B cell (primary cell): ENCODE measurements around the gene RSPO3. TPM values are rescaled to one million over a fixed set of nuclear protein-coding genes. Genes with fewer than 3 reads are reported as not detected.

Source experiments
- ATAC-seq: fragments of 200-7000 bp; cut with Tn5 transposase; one replicate; pipeline ENCODE4 v1.10.0; 2021; ENCODE audit warnings: low read depth, mild to moderate bottlenecking, moderate number of reproducible peaks, moderate library complexity
- CTCF ChIA-PET: fragments of 350-600 bp; sonication (Branson Sonifier 250); formaldehyde crosslinking; loops from one replicate; lab custom pipeline; 2021; ENCODE audit warnings: antibody characterized with exemption, inconsistent platforms; lab: Charles Lee
- POLR2A ChIA-PET: fragments of 350-600 bp; sonication (Branson Sonifier 250); formaldehyde crosslinking; loops from one replicate; lab custom pipeline; 2021; ENCODE audit warnings: antibody characterized with exemption; lab: Charles Lee
- DNase-seq: peaks from one replicate; pipeline ENCODE4 v3.0.0; 2013
- H2AFZ ChIP-seq: 2 replicates; pipeline ENCODE4 v1.6.1; 2012; ENCODE audit warnings: mild to moderate bottlenecking, low read depth, low read length; ENCODE audit not compliant: insufficient read depth, poor library complexity, severe bottlenecking
- H3K27ac ChIP-seq, 2 donors: 1 replicate in 1 of 2; 2 replicates in 1 of 2; pipeline ENCODE4 v1.5.1; 2012 to 2013; ENCODE audit warnings: low read length in 2 of 2, mild to moderate bottlenecking in 2 of 2, moderate library complexity in 1 of 2
- H3K27me3 ChIP-seq, 4 experiments: fragments of 200-600 bp in 1 of 4; sonication (generic) in 1 of 4; replicated peaks in 1 of 4; 1 replicate in 2 of 4; 2 replicates in 2 of 4; pipeline versions ENCODE4 v1.6.1 to v1.7.0; 2013 to 2016; ENCODE audit warnings: low read length in 3 of 4, mild to moderate bottlenecking in 2 of 4, mixed read lengths in 1 of 4, moderate library complexity in 1 of 4; ENCODE audit not compliant: insufficient read depth in 4 of 4, control insufficient read depth in 3 of 4; ENCODE audit errors: control extremely low read depth in 1 of 4
- H3K36me3 ChIP-seq, 2 experiments: replicated peaks in 1 of 2; 1 replicate in 1 of 2; 2 replicates in 1 of 2; pipeline versions ENCODE4 v1.6.1 to v1.7.1; 2013; ENCODE audit warnings: low read length in 1 of 2; ENCODE audit not compliant: insufficient read depth in 2 of 2, control insufficient read depth in 1 of 2; ENCODE audit errors: control extremely low read depth in 1 of 2, extremely low read depth in 1 of 2
- H3K4me1 ChIP-seq, 2 donors: fragments of 200-600 bp in 1 of 2; sonication (generic) in 1 of 2; 1 replicate in 1 of 2; 2 replicates in 1 of 2; pipeline versions ENCODE4 v1.5.1 to v1.6.1; 2013 to 2017; ENCODE audit warnings: low read length in 2 of 2; ENCODE audit not compliant: control insufficient read depth in 2 of 2, insufficient read depth in 2 of 2
- H3K4me2 ChIP-seq: replicated peaks from 2 replicates; pipeline ENCODE3; 2012; ENCODE audit warnings: mild to moderate bottlenecking, low read depth, low read length; ENCODE audit not compliant: poor library complexity, severe bottlenecking
- H3K4me3 ChIP-seq, 5 experiments: fragments of 200-600 bp in 1 of 5; sonication (generic) in 1 of 5; 1 replicate in 3 of 5; 2 replicates in 2 of 5; pipeline versions ENCODE4 v1.5.1 to v1.7.0; 2011 to 2016; ENCODE audit warnings: low read length in 4 of 5, mild to moderate bottlenecking in 4 of 5, low read depth in 2 of 5, control low read depth in 1 of 5, moderate library complexity in 1 of 5; ENCODE audit not compliant: insufficient read depth in 1 of 5; ENCODE audit errors: control extremely low read depth in 1 of 5, extremely low read depth in 1 of 5
- H3K79me2 ChIP-seq: fragments of 200-600 bp; sonication (generic); one replicate; pipeline ENCODE4 v1.6.0; 2016; ENCODE audit warnings: low read length; ENCODE audit not compliant: control insufficient read depth, insufficient read depth
- H3K9ac ChIP-seq: fragments of 200-600 bp; sonication (generic); 2 replicates; pipeline ENCODE4 v1.6.1; 2017; ENCODE audit warnings: mild to moderate bottlenecking, low read length, moderate library complexity
- H3K9me3 ChIP-seq, 3 donors: one replicate each; pipeline versions ENCODE4 v1.6.1 to v1.7.1; 2013; ENCODE audit warnings: low read length in 2 of 3; ENCODE audit not compliant: control insufficient read depth in 2 of 3, insufficient read depth in 1 of 3; ENCODE audit errors: control extremely low read depth in 1 of 3
- H4K20me1 ChIP-seq: 2 replicates; pipeline ENCODE4 v1.6.0; 2012; ENCODE audit warnings: mild to moderate bottlenecking, low read length; ENCODE audit not compliant: insufficient read depth, control insufficient read depth, poor library complexity, severe bottlenecking
- H3K27ac Mint-ChIP-seq: one replicate; pipeline ENCODE4 v1.8.0; 2021; ENCODE audit warnings: mixed read lengths
- H3K27me3 Mint-ChIP-seq: one replicate; pipeline ENCODE4 v1.8.0; 2021; ENCODE audit warnings: mixed read lengths
- H3K4me1 Mint-ChIP-seq: one replicate; pipeline ENCODE4 v1.8.0; 2021; ENCODE audit warnings: mixed read lengths
- H3K4me3 Mint-ChIP-seq: one replicate; pipeline ENCODE4 v1.8.0; 2021; ENCODE audit warnings: mixed read lengths
- H3K9me3 Mint-ChIP-seq: one replicate; pipeline ENCODE4 v1.8.0; 2022; ENCODE audit warnings: mixed read lengths; ENCODE audit not compliant: insufficient read depth
- EZH2 ChIP-seq: IDR thresholded peaks from 2 replicates; pipeline ENCODE4 v1.6.1; 2012; ENCODE audit warnings: borderline replicate concordance, low read depth, mild to moderate bottlenecking, moderate library complexity, low read length; ENCODE audit not compliant: insufficient read depth, poor library complexity, severe bottlenecking
- WGBS: methylation state at CpG from one replicate; pipeline ENCODE4 v1.1.5; 2013; ENCODE audit warnings: missing lambda C conversion rate; ENCODE audit not compliant: insufficient coverage; 5-methylcytosine and 5-hydroxymethylcytosine counted together
- intact Hi-C: fragments of 100-400 bp; cut with micrococcal nuclease; formaldehyde crosslinking; loops from one replicate; pipeline ENCODE4 v1.10.0; 2022
- polyA plus RNA-seq: library from polyadenylated mRNA; depleted of rRNA; stranded (reverse); fragments of >200 nt; gene quantifications from 2 replicates; pipeline ENCODE4 v1.2.3, GENCODE V29; 2012
- total RNA-seq, 2 donors: library from RNA; stranded (reverse); fragments of 120-200 nt in 1 of 2; gene quantifications; 1 replicate in 1 of 2; 2 replicates in 1 of 2; pipeline versions ENCODE4 v1.2.3 to v1.2.4, GENCODE V29; 2013 to 2022
- TF ChIP-seq, protein P1 (sequence below): fragments of 200-600 bp; IDR thresholded peaks from one replicate; pipeline ENCODE4 v1.8.0; 2022; ENCODE audit warnings: antibody characterized with exemption, mild to moderate bottlenecking

Gene RSPO3
- total and polyA plus RNA-seq, 2 donors (not counting 1 experiment from before 2014, with no cell fraction given): not detected

DNA sequence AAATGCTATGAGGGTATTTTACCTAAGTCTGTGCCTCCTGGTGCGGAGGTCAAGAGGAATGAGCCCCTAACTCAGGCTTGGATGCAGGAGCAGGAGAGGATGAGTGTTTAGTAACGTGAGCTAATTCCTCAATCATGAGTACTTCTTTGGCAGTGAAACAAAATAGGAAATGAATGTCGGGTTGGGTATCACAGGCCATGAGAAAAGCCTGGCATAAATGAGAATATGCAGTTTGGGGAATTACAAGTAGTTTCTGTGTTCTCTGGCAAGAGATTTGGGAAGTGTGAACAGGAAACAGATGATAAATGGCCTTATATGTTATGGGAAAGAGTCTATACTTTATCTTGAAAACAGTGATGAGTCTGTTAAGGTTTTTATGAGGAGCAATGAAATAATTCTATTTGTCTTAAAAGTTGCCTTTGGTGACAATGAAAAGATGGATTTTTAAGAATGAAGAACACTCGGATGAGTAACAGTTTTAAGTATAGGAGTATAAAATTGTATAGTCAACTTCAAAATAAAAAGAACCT lies 89.2 kb downstream of the RSPO3 start:
- Histone ChIP-seq H3K27me3 (peaks cover 0 to 13% (median 0%) of the 10 kb centered on the region in 4 experiments), H3K9me3 (no peaks in the 10 kb centered on the region), H3K36me3 (no peaks in the 10 kb centered on the region), H3K4me2 (no peak overlapping the region), H3K79me2 (no peaks in the 10 kb centered on the region), H3K27ac (no peak overlapping the region), H2AFZ (no peak overlapping the region), H3K4me3 (no peak overlapping the region), H4K20me1 (no peaks in the 10 kb centered on the region), H3K4me1 (no peaks in the 10 kb centered on the region), H3K9ac (no peak overlapping the region)
- peaks cover 41% of the 10 kb centered on the region for H3K27me3 Mint-ChIP-seq
- ATAC-seq (no peak), DNase-seq (no peak)
- TF ChIP-seq EZH2: no peak
- TF ChIP-seq, protein P1, sequence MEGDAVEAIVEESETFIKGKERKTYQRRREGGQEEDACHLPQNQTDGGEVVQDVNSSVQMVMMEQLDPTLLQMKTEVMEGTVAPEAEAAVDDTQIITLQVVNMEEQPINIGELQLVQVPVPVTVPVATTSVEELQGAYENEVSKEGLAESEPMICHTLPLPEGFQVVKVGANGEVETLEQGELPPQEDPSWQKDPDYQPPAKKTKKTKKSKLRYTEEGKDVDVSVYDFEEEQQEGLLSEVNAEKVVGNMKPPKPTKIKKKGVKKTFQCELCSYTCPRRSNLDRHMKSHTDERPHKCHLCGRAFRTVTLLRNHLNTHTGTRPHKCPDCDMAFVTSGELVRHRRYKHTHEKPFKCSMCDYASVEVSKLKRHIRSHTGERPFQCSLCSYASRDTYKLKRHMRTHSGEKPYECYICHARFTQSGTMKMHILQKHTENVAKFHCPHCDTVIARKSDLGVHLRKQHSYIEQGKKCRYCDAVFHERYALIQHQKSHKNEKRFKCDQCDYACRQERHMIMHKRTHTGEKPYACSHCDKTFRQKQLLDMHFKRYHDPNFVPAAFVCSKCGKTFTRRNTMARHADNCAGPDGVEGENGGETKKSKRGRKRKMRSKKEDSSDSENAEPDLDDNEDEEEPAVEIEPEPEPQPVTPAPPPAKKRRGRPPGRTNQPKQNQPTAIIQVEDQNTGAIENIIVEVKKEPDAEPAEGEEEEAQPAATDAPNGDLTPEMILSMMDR: no peak
- H3K27ac Mint-ChIP-seq: no peak overlapping the region
- H3K4me1 Mint-ChIP-seq: no peaks in the 10 kb centered on the region
- CTCF ChIA-PET: no interaction called here
- H3K4me3 Mint-ChIP-seq: no peak overlapping the region
- intact Hi-C loops: no loop called here
- no peaks in the 10 kb centered on the region for H3K9me3 Mint-ChIP-seq
- WGBS: 53% methylated on average over 3 of the region's 4 CpGs
- POLR2A ChIA-PET: no interaction called here

DNA sequence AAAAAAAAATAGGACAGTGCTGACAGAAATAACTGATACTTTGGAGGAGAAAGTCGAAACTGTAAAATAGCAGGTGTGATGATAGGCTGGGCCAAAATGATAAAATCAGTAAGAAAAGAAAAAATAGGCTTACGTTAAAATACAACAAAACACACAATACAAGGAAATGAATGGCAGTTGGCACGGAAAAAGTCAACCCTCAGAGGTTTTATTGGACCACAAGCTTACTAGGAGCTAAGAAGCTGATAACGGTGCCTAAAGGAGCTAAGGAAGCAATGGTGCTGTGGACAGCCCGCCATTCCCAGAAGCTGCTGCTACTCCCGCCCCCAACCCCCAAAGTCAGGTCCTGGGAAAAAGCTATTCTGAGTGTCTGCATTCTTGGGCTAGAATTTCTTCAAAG lies 92.3 kb downstream of the RSPO3 start:
- peaks cover 0 to 3% (median 0%) of the 10 kb centered on the region in 3 donors for H3K9me3 ChIP-seq
- H3K4me2 ChIP-seq: no peak overlapping the region
- H3K9ac ChIP-seq: no peak overlapping the region
- no peaks in the 10 kb centered on the region for H3K79me2 ChIP-seq
- no peaks in the 10 kb centered on the region for H3K36me3 ChIP-seq
- intact Hi-C loops: no loop called here
- no peaks in the 10 kb centered on the region for H4K20me1 ChIP-seq
- POLR2A ChIA-PET: no interaction called here
- H3K27me3 ChIP-seq: peaks cover 0 to 10% (median 0%) of the 10 kb centered on the region in 4 experiments
- Mint-ChIP-seq H3K9me3 (no peaks in the 10 kb centered on the region), H3K4me1 (no peaks in the 10 kb centered on the region), H3K4me3 (no peak overlapping the region), H3K27me3 (peaks cover 39% of the 10 kb centered on the region), H3K27ac (no peak overlapping the region)
- CTCF ChIA-PET: no interaction called here
- no peaks in the 10 kb centered on the region for H3K4me1 ChIP-seq
- DNase-seq (no peak), ATAC-seq (no peak)
- WGBS: 68% methylated on average over 4 of the region's 6 CpGs
- H3K4me3 ChIP-seq: no peak overlapping the region
- no peak overlapping the region for H3K27ac ChIP-seq
- H2AFZ ChIP-seq: no peak overlapping the region
- no peak for TF ChIP-seq EZH2
- TF ChIP-seq, protein P1: no peak
